Stimulated activated naive B cell treated with anti-CD40 and anti-IgM and Interleukin-4, amounts not matched to agents 10 μg/mL and 1 μg/mL and 100 μg/mL, for 72 hours (primary cell): ENCODE results near the gene RAB26.
"Not testable (repeated sequence)": the region's sequence is repeated elsewhere in the genome, so short reads cannot be mapped to it uniquely, and the experiment has no call there.

ENCODE experiments used
- ATAC-seq, 2 donors: fragments of 150-1000 bp; cut with Tn5 transposase; replicated peaks; 2 replicates each; pipeline ENCODE4 v1.10.0; 2021; ENCODE audit warnings: moderate library complexity in 1 of 2
- DNase-seq: peaks from one replicate; pipeline ENCODE4 v3.0.0; 2021
- H3K27ac Mint-ChIP-seq: one replicate; pipeline ENCODE4 v1.8.0; 2022; ENCODE audit warnings: mild to moderate bottlenecking, mixed read lengths
- H3K27me3 Mint-ChIP-seq, 2 donors: one replicate each; pipeline ENCODE4 v1.8.0; 2022; ENCODE audit warnings: mixed read lengths in 2 of 2
- H3K36me3 Mint-ChIP-seq, 2 donors: one replicate each; pipeline ENCODE4 v1.8.0; 2022; ENCODE audit warnings: mixed read lengths in 2 of 2, mild to moderate bottlenecking in 1 of 2
- H3K4me1 Mint-ChIP-seq, 2 donors: one replicate each; pipeline ENCODE4 v1.8.0; 2022; ENCODE audit warnings: mixed read lengths in 2 of 2, mild to moderate bottlenecking in 1 of 2
- H3K4me3 Mint-ChIP-seq, 2 donors: one replicate each; pipeline ENCODE4 v1.8.0; 2022; ENCODE audit warnings: mild to moderate bottlenecking in 2 of 2, mixed read lengths in 2 of 2, moderate library complexity in 1 of 2
- H3K9me3 Mint-ChIP-seq, 2 donors: one replicate each; pipeline ENCODE4 v1.8.0; 2022; ENCODE audit warnings: mixed read lengths in 2 of 2, mild to moderate bottlenecking in 1 of 2

Gene RAB26

DNA sequence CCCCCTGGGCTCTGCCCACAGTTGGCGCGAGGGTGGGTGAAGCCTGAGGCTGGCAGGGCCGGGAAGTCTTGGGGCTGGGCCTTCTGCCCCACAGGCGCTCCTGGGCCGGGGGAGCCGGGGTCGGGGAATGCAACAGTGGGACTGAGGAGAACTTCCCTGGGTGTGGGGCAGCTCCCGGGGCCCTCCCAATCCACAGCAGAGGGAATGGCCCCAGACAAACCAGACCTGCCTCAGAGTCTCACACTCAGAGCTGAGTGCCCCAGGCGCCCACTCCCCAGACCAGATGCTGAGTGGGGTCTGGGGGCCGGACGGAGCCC, 24.1 kb upstream of the RAB26 start:
- not testable (repeated sequence) for H3K9me3 Mint-ChIP-seq

DNA sequence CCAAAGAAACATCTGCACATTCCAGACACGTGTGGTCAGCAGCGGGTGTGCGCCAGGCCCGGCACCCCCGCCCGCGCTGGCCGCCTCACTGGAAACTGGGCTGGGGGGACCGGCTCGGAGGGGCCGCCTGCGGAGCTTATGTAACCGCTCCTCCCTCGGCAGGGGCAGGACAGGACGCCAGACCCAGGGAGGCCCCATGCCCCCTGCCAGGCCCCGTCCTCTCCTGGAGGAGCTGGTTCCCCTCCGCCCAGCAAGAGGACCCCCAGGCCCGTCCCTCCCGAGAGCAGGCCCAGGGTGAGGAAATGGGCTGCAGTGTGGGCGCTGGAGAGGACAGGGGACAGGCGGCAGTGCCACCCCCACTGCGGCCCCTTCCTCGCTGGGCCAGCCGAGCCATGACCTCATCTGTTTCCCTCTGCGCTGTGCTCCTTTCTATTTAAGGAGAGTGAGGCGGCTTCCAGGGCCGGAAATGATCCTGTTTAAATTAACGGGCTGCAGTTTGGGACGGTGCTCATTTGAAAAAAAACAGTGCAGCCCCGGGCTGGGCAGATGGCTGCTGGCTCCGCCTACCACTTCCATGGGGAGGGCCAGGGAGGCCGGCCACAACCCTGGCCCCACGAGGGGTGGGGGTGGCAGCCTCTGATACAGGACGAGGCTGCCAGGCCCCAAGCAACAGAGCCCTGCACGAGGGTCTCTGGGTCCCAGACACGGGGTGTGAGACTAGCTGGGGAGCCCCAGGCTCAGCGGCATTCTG, 23.6 kb upstream of the RAB26 start:
- not testable (repeated sequence) for H3K9me3 Mint-ChIP-seq, H3K36me3 Mint-ChIP-seq, DNase-seq, H3K27me3 Mint-ChIP-seq
- Mint-ChIP-seq H3K27ac (peak overlapping the region; percentile 14), H3K4me3 (peak overlapping the region; percentile 14 to 30), H3K4me1 (peaks cover 16 to 48% of the 10 kb centered on the region in 2 donors)
- ATAC-seq = peak; percentile 12 to 38

More for the DNA sequence above, 24.1 kb upstream of the RAB26 start:
- not testable (repeated sequence) for H3K27me3 Mint-ChIP-seq, H3K36me3 Mint-ChIP-seq, DNase-seq, ATAC-seq, H3K27ac Mint-ChIP-seq, H3K4me3 Mint-ChIP-seq
- H3K4me1 Mint-ChIP-seq = peaks cover 16 to 48% of the 10 kb centered on the region in 2 donors

DNA sequence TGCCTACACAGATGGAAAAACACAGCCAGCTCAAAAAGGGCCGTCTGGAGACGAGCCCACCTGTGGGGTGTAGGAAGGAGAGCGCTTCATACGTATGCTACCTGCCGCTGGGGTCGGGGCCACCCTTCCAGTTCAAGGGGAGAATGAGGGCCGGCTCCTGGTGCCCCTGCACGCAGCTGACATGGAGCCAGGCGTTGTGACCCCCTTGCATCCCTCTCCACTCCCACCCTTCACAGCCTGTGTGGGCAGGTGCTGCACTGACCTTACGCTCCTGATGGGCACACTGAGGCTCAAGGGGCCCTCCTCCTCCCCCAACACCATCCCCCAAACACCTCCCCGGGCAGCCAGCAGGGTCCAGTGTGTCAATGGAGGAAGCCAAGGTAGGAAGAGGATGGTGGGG, 22.8 kb upstream of the RAB26 start:
- DNase-seq, H3K36me3 Mint-ChIP-seq, ATAC-seq, H3K27me3 Mint-ChIP-seq, H3K9me3 Mint-ChIP-seq: not testable (repeated sequence)
- peak overlapping the region in 1 of 2 donors; percentile 30 for H3K4me3 Mint-ChIP-seq
- H3K27ac Mint-ChIP-seq = peak overlapping the region; percentile 14
- peaks cover 14 to 48% of the 10 kb centered on the region in 2 donors for H3K4me1 Mint-ChIP-seq

DNA sequence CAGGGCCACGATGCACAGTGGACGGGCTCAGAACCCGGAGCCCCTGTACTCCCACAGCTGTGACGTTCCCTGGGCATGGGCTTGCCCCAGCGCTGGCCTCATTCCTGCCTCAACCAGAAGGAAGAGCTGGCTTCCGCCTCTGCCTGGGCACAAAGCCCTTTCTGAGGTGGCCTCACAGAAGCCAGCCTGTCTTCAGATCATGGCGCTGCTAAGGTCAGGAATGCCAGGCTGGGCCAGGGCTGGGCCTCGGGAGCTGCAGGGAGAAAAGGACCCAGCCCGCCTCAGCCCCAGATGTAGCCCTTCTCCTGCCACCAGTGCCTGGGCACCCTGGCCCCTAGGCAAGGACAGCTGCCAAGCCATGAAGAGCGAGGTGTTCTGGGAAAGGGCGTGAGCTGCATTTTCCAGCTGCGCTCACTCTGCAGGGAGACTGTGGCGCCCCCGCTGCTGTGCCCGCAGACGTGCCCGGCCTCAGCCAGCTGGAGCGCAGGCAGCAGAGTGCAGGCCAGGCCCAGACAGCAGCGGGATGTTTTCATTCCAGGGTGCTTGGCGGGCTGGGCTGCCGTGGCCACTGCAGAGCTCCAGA, 22.2 kb upstream of the RAB26 start:
- ATAC-seq, H3K27ac Mint-ChIP-seq: not testable (repeated sequence)

DNA sequence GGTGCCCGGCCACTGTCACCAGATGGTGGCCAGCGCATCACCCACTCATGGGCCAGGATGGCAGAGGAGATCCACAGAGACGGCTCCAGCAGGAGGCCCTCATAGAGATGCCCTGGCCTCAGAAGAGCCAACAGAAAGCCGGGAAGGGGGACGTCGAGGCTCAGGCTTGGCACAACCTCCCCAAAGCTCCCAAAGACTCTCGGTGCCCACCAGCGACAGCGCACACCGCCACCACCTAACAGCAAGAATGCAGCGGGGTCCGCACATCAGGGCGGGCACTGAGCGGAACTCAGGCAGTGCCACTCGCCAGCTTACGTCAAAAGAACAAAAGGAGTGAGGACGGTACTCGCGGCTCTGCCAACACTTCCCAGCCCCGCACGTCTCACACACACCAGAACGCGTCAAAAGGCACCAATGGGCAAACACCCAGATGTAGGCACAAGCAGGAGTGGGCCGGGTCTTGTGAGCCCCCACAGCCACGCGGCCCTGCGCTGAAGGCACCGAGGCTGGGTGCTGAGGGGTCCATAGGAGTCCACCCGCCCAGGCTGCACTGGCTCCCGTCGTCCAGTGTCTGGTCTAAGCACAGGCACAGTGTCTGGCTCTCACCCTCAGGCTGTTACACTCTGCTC, 21.4 kb upstream of the RAB26 start:
- not testable (repeated sequence) for H3K4me3 Mint-ChIP-seq, H3K9me3 Mint-ChIP-seq, DNase-seq, H3K27me3 Mint-ChIP-seq, H3K36me3 Mint-ChIP-seq
- Mint-ChIP-seq H3K4me1 (peaks cover 16 to 37% of the 10 kb centered on the region in 2 donors), H3K27ac (peak overlapping the region; percentile 25)
- peak in 1 of 2 donors; percentile 6 for ATAC-seq

More for the DNA sequence above, 22.2 kb upstream of the RAB26 start:
- H3K27me3 Mint-ChIP-seq, H3K4me3 Mint-ChIP-seq, H3K9me3 Mint-ChIP-seq, H3K36me3 Mint-ChIP-seq, DNase-seq: not testable (repeated sequence)
- peaks cover 16 to 45% of the 10 kb centered on the region in 2 donors for H3K4me1 Mint-ChIP-seq

DNA sequence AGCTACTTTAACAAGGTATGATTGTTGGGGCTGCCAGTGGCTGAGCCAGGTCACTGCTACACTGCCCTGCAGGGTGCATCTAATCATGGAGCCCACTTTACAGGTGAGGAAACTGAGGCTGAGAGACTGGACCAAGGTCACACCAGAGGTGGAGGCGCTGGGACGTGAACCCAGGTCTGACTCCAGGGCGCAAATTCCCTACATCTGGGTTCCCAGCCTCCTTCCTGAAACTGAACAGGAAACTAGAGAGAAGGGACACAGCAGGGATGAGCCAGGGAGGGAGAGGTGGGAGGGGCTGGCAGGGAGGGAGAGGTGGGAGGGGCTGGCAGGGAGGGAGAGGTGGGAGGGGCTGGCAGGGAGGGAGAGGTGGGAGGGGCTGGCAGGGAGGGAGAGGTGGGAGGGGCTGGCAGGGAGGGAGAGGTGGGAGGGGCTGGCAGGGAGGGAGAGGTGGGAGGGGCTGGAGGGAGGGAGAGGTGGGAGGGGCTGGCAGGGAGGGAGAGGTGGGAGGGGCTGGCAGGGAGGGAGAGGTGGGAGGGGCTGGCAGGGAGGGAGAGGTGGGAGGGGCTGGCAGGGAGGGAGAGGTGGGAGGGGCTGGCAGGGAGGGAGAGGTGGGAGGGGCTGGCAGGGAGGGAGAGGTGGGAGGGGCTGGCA, 20.7 kb upstream of the RAB26 start:
- not testable (repeated sequence) for ATAC-seq, DNase-seq, H3K27me3 Mint-ChIP-seq, H3K9me3 Mint-ChIP-seq, H3K27ac Mint-ChIP-seq, H3K4me3 Mint-ChIP-seq, H3K36me3 Mint-ChIP-seq
- peaks cover 16 to 37% of the 10 kb centered on the region in 2 donors for H3K4me1 Mint-ChIP-seq

DNA sequence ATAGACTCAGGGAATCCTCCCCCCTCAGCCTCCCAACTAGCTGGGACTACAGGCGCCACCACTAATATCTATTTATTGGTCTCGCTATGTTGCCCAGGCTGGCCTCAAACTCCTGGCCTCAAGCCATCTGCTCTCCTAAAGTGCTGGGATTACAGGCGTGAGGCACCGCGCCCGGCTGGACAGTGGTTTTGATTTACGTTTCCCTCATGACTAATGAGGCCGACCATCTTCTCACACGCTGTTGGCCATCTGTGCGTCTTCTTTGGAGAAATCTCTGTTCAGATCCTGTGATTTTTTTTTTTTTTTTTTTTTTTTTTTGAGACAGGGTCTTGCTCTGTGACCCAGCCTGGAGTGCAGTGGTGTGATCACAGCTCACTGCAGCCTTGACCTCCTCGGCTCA, 19.2 kb upstream of the RAB26 start:
- DNase-seq, H3K9me3 Mint-ChIP-seq, H3K4me3 Mint-ChIP-seq, H3K27me3 Mint-ChIP-seq, H3K36me3 Mint-ChIP-seq, H3K27ac Mint-ChIP-seq, ATAC-seq: not testable (repeated sequence)
- H3K4me1 Mint-ChIP-seq = peaks cover 16 to 38% of the 10 kb centered on the region in 2 donors

DNA sequence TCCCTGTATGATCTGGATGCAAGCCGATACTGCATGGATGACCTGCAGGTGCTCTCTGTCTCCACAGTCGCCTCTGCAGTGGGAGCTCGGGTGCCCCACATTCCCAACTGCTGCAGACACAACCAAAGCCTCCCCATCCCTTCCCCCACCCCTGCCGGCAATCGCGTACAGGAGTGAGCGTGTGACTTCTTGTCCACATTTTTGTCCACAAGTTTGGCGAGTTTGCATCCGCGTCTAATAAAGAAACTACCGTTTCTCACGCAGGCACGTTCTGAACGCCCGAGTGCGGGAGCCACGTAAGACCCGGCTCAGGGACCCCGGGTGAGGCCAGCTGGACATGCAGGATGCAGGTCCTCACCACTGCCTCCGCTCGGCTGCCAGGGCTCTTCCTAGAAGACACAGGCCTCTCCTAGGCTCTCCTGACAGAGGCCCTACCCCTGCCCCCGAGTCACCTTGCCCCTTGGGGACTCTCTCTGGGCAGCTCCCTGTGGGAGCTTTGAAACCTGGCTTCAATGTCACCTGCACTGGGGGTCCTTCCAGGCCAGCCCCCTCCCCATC, 18.5 kb upstream of the RAB26 start:
- not testable (repeated sequence) for H3K9me3 Mint-ChIP-seq, H3K36me3 Mint-ChIP-seq, H3K27me3 Mint-ChIP-seq, H3K27ac Mint-ChIP-seq, H3K4me3 Mint-ChIP-seq, DNase-seq, ATAC-seq
- H3K4me1 Mint-ChIP-seq = peaks cover 17 to 41% of the 10 kb centered on the region in 2 donors

DNA sequence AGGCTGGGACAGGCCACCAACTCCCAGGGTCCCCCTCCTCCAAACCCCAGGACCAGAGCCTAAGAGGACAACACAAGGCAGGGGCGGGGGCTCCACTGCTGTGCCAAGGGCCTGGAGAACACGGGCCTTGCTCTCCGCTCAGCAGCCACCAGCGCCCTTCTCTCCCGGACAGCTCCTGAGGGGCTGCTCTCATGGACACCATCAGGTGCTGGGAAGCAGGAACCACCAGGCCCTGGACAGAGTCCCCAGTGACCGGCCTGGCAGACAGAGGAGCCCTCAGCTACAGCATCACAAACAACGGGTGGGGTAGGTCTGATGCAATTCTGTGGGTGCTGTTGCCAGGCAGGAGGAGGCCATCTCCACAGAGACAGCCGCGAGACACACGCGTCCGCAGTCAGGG, 14.6 kb upstream of the RAB26 start:
- DNase-seq, H3K27me3 Mint-ChIP-seq, ATAC-seq, H3K36me3 Mint-ChIP-seq, H3K4me3 Mint-ChIP-seq, H3K9me3 Mint-ChIP-seq, H3K27ac Mint-ChIP-seq: not testable (repeated sequence)
- H3K4me1 Mint-ChIP-seq = peaks cover 6 to 19% of the 10 kb centered on the region in 2 donors

DNA sequence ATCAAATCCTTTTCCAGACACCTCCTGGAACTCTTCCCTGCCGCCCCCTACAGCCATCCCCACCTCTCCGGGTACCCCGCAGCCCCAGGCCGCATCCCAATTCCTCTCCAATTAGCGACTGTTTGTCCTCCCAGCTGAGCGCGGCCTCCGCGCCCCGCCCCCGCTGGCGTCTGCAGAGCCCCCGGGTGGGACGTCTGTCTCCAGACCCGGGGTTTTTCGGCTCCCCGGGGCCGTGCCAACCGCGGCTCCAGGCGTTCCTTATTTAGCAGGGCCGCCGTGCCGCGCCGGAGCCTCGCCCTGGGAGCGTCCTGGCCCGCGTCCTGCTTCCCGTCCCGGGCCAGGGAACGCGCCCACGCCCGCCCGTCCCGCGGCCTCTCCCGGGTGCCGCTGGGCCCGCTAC, 13.4 kb upstream of the RAB26 start:
- H3K27ac Mint-ChIP-seq = peak overlapping the region; percentile 65
- not testable (repeated sequence) for H3K36me3 Mint-ChIP-seq

DNA sequence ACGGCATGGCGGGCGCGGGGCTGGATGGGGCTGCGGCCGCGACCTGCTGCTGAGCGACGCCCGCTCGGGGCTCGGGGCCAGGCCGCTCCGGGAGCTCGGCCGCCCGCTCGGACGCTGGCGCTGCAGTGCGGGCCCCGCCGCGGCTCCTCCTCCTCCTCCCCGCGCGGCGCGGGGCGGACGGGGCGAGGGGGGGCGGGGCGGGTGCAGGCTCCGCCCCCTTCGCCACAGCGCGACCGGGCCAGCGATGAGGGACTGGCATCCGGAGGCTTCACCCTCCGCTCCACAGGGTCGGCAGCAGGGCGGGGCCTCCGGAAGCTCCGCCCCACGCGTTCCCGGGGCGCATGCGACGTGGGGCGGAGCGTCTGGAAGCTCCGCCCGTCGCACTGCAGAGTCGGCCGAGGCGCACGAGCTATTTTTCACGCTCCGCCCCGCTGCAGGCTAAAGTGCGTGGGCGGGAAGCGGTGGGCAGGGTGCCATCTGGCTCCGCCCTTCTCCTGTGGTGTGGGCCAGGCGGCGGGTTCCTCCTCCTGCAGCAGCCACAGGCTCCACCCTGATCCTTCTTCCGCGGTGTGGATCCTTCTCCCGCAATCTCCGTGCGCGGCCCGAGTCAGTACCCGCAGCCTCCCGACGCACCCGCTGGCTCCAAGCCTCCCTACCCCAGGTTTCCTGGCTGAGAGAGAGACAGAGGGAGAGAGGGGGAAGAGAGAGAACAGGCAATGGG, 12.5 kb upstream of the RAB26 start, which contains the start of gene PKD1:
TSS of gene PKD1 (minus strand) at position 129 of the 721 bp plus-strand sequence. CDS start 209 bp downstream, outside the sequence.
- H3K27ac Mint-ChIP-seq = peak within 1 kb of the TSS; percentile 97
- H3K27me3 Mint-ChIP-seq, H3K36me3 Mint-ChIP-seq, H3K9me3 Mint-ChIP-seq: not testable (repeated sequence)
- DNase-seq (peak; percentile 99), ATAC-seq (peak; percentile 60 to 75)
- H3K4me1 Mint-ChIP-seq = peaks cover 6 to 25% of the 10 kb centered on the region in 2 donors
- H3K4me3 Mint-ChIP-seq = peak within 1 kb of the TSS; percentile 98 to 99

More for the DNA sequence above, 13.4 kb upstream of the RAB26 start:
- not testable (repeated sequence) for ATAC-seq, H3K27me3 Mint-ChIP-seq, DNase-seq, H3K9me3 Mint-ChIP-seq
- H3K4me3 Mint-ChIP-seq = peak overlapping the region; percentile 83 to 91
- H3K4me1 Mint-ChIP-seq = peaks cover 6 to 19% of the 10 kb centered on the region in 2 donors

DNA sequence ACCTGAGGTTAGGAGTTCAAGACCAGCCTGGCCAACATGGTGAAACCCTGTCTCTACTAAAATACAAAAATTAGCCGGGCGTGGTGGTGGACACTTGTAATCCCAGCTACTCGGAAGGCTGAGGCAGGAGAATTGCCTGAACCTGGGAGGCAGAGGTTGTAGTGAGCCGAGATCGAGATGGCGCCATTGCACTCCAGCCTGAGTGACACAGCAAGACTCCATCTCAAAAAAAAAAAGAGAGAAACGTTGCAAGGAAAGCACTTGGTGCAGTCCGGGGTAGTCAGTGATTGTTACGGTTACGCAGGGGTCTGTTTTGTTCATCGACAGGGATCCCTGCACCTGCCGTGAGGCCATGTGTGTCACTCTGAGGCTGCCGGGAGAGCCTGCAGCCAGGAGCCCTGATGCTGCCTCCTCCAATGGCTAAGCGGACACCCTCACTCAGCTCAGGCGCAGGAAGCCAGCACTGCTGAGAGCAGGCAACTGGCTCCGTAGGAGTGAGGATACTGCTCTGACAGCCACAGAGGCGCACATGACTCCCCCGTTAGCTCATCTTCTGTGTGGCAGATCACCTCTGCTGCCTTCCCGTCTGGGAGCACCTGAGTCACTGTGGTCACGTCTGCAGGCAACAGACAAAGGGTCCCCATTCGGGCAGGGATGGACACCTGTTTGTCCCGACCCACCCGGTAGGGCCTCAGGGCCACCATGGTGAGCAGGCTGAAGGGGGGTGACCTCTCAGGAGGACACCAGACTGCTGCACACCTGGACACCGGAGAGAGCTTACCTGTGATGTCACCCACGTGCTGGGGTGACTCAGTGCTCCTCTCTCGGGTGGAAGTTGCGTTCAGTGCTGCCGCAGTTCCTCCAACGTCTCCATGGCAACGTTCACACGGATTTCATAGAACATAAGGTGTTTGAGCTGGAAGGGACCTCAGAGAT, 5.2 kb upstream of the RAB26 start:
- Mint-ChIP-seq H3K36me3 (peaks cover 0 to 3% of the 10 kb centered on the region in 2 donors), H3K27ac (no peak overlapping the region)

More for the DNA sequence above, 5.2 kb upstream of the RAB26 start:
- Mint-ChIP-seq H3K4me1 (peaks cover 4 to 11% of the 10 kb centered on the region in 2 donors), H3K27me3 (no peaks in the 10 kb centered on the region), H3K9me3 (no peaks in the 10 kb centered on the region), H3K4me3 (no peak overlapping the region)
- no peak for ATAC-seq
- no peak for DNase-seq
